ENCODE measurements around the gene HOGA1.

HOGA1 gene

GRCh38 chr10:97567891-97568290 is 16.3 kb upstream of the HOGA1 start:
- ChIA-PET POLR2A (ENCODE audit: low non-redundant PET) (no interaction called here), CTCF (no interaction called here)
- H3K27ac ChIP-seq, result peak overlapping the region; percentile 23; the same call in 1 of the 2 replicates
- TF ChIP-seq, protein P1, sequence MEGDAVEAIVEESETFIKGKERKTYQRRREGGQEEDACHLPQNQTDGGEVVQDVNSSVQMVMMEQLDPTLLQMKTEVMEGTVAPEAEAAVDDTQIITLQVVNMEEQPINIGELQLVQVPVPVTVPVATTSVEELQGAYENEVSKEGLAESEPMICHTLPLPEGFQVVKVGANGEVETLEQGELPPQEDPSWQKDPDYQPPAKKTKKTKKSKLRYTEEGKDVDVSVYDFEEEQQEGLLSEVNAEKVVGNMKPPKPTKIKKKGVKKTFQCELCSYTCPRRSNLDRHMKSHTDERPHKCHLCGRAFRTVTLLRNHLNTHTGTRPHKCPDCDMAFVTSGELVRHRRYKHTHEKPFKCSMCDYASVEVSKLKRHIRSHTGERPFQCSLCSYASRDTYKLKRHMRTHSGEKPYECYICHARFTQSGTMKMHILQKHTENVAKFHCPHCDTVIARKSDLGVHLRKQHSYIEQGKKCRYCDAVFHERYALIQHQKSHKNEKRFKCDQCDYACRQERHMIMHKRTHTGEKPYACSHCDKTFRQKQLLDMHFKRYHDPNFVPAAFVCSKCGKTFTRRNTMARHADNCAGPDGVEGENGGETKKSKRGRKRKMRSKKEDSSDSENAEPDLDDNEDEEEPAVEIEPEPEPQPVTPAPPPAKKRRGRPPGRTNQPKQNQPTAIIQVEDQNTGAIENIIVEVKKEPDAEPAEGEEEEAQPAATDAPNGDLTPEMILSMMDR (conservative IDR thresholded peaks at IDR 0.05; ENCODE audit: low read depth), result no peak
- DNase-seq (ENCODE audit: low spot score), result no peak

DNA sequence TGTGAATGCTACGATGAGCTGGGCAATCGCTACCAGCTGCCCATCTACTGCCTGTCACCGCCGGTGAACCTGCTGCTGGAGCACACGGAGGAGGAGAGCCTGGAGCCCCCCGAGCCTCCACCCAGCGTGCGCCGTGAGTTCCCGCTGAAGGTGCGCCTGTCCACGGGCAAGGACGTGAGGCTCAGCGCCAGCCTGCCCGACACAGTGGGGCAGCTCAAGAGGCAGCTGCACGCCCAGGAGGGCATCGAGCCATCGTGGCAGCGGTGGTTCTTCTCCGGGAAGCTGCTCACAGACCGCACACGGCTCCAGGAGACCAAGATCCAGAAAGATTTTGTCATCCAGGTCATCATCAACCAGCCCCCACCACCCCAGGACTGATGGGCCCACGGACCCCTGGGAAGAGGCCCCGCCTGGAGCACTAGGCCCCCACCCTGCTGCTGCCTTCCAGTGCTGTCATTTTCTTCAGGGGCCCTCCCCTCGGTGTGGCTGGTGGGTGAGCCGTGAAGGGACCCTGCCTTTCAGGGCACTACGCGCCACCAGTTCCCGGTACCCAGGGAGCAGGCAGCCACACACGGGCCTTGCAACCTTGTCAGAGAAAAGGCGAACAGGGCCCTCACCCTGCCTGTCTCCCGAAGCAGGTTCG is 13.9 kb upstream of the HOGA1 start:
- ChIA-PET CTCF (interaction anchor here (0.8 to 3.8 kb wide), 2 partner anchors 16 to 62 kb away, joined by 3 to 30 read pairs; no protein-coding TSS in a partner anchor), POLR2A (ENCODE audit: low non-redundant PET) (interaction anchor here (0.6 kb wide), 1 partner anchor 109 kb away, joined by 9 read pairs; no protein-coding TSS in a partner anchor)
- no peak for DNase-seq (ENCODE audit: low spot score)
- TF ChIP-seq, protein P1 (conservative IDR thresholded peaks at IDR 0.05; ENCODE audit: low read depth), result no peak
- H3K27ac ChIP-seq, result peak overlapping the region; percentile 99

- DNase-seq (ENCODE audit: low spot score), result no peak
These were observed 13.3 kb upstream of the HOGA1 start for GRCh38 chr10:97570789-97571471.

DNA sequence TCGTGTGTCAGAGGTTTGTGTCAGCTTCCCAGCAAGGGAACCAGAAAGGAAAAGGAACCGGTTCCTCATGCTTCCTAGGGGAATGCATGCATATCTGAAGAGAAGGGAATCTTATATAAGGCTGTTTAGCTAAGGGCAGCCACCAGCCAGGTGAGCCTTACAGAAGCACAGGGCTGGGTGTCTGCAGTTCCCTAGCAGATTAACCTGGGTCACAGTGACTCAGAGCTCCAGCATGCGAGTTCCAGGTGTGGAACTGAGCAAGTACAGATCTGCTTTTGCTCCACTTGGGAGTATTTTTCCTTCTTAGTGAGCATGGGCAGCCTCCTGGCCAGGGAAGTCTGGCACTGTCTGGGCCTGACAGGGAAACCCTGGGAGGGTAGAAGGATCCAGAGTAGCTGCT is 12.6 kb upstream of the HOGA1 start:
- ChIA-PET POLR2A (ENCODE audit: low non-redundant PET) (interaction anchor here (0.6 kb wide), 1 partner anchor 70 kb away, joined by 5 read pairs; no protein-coding TSS in a partner anchor), CTCF (interaction anchor here (0.5 to 3.8 kb wide), 18 partner anchors 12 to 105 kb away, joined by 3 to 35 read pairs (median 4); partner anchors contain the start of gene C10orf62)
- DNase-seq (ENCODE audit: low spot score), result peak; percentile 94
- peak overlapping the region; percentile 99 for H3K27ac ChIP-seq
- TF ChIP-seq, protein P1 (conservative IDR thresholded peaks at IDR 0.05; ENCODE audit: low read depth), result no peak

More at GRCh38 chr10:97570789-97571471, 13.3 kb upstream of the HOGA1 start:
- POLR2A ChIA-PET (ENCODE audit: low non-redundant PET), result no interaction called here
- peak overlapping the region; percentile 99 for H3K27ac ChIP-seq
- CTCF ChIA-PET, result interaction anchor here (0.5 to 3.8 kb wide), 12 partner anchors 17 to 105 kb away, joined by 3 to 35 read pairs (median 4); partner anchors contain the start of gene C10orf62
- TF ChIP-seq, protein P1 (conservative IDR thresholded peaks at IDR 0.05; ENCODE audit: low read depth), result no peak

DNA sequence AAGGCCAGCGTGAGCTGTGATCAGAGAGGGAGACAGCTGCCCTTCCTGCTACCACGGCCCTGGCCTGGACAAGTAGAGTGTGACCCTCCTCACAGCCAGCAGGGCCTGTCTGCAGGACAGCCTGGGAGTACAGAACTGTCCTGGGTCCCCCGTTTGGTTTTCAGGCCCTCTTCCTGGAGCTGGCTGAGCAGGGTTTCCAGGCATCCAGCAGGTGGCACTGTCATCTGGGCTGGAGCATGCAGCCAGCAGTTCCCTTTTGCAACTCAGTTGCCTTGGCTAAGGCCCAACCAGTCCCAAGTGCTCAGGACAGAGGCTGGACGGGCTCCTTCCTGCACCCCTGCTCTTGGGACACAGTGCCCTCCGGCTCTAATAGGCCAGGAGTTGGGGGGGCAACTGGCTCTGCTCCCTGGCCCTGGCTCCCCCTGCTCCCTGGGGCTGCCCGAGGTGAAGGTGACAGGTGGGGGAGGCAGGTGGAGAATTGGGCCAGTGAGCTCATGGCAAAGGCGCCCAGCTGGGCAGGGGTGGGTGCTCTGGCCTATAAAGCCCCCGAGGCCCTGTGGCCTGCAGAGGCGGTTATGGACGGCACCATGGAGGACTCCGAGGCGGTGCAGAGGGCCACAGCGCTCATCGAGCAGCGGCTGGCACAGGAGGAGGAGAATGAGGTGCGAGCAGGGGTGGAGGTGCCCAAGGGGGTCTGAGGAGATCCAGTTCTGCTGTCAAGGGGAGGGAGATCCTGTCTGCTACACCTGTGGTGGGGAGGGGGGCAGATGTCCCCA is 11.8 kb upstream of the HOGA1 start, which contains the start of gene ANKRD2:
TSS of gene ANKRD2 (plus strand) at position 566 of the 776 bp plus-strand sequence. CDS start at position 576, 10 bp downstream.
- peak; percentile 67 for DNase-seq (ENCODE audit: low spot score)
- TF ChIP-seq, protein P1 (conservative IDR thresholded peaks at IDR 0.05; ENCODE audit: low read depth), result peak; percentile 71
- CTCF ChIA-PET, result interaction anchor here (0.6 to 3.8 kb wide), 17 partner anchors 11 to 475 kb away, joined by 3 to 35 read pairs (median 4); partner anchors contain the start of gene C10orf62
- H3K27ac ChIP-seq, result peak within 1 kb of the TSS; percentile 99
- POLR2A ChIA-PET (ENCODE audit: low non-redundant PET), result interaction anchor here (0.6 kb wide), 1 partner anchor 70 kb away, joined by 5 read pairs; no protein-coding TSS in a partner anchor

All from RWPE1 (cell line).